H9 (cell line): ENCODE measurements around the gene TMEM167B. TPM values are rescaled to one million over a fixed set of nuclear protein-coding genes. Genes with fewer than 3 reads are reported as not detected.

Source experiments
- DNase-seq: peaks from one replicate; pipeline ENCODE4 v3.0.0-alpha.2; 2017
- H2AFZ ChIP-seq: one replicate; pipeline ENCODE4 v1.6.1; 2013; ENCODE audit warnings: mild to moderate bottlenecking, low read length, control low read depth, moderate library complexity
- H2AK5ac ChIP-seq: 2 replicates; pipeline ENCODE4 v1.6.1; 2013; ENCODE audit warnings: low read length, control low read depth, mixed read lengths; ENCODE audit not compliant: insufficient read length
- H2BK120ac ChIP-seq: one replicate; pipeline ENCODE4 v1.6.1; 2013; ENCODE audit warnings: low read depth, mild to moderate bottlenecking, low read length, control low read depth, inconsistent platforms; ENCODE audit not compliant: poor library complexity, severe bottlenecking
- H2BK12ac ChIP-seq: 2 replicates; pipeline ENCODE4 v1.6.1; 2013; ENCODE audit warnings: low read length, control low read depth, mixed read lengths, low read depth; ENCODE audit not compliant: insufficient read length
- H2BK15ac ChIP-seq: 2 replicates; pipeline ENCODE4 v1.6.1; 2013; ENCODE audit warnings: low read depth, low read length, control low read depth
- H2BK20ac ChIP-seq: one replicate; pipeline ENCODE4 v1.6.1; 2013; ENCODE audit warnings: low read depth, mild to moderate bottlenecking, low read length, control low read depth, inconsistent platforms; ENCODE audit not compliant: poor library complexity, severe bottlenecking
- H2BK5ac ChIP-seq: 2 replicates; pipeline ENCODE4 v1.6.1; 2013; ENCODE audit warnings: low read length, control low read depth, mixed read lengths; ENCODE audit not compliant: insufficient read length
- H3K14ac ChIP-seq: 2 replicates; pipeline ENCODE4 v1.6.1; 2013; ENCODE audit warnings: low read length, control low read depth; ENCODE audit not compliant: insufficient read depth
- H3K18ac ChIP-seq: 2 replicates; pipeline ENCODE4 v1.6.1; 2013; ENCODE audit warnings: low read depth, mild to moderate bottlenecking, mixed read lengths, low read length, control low read depth; ENCODE audit not compliant: insufficient read length
- H3K23ac ChIP-seq: 2 replicates; pipeline ENCODE4 v1.6.1; 2013; ENCODE audit warnings: low read length, control low read depth, mixed read lengths, low read depth; ENCODE audit not compliant: insufficient read length
- H3K23me2 ChIP-seq: 2 replicates; pipeline ENCODE4 v1.6.1; 2013; ENCODE audit warnings: low read depth, mild to moderate bottlenecking, mixed read lengths, low read length, control low read depth; ENCODE audit not compliant: insufficient read length, poor library complexity, severe bottlenecking
- H3K27ac ChIP-seq: 2 replicates; pipeline ENCODE4 v1.5.1; 2013; ENCODE audit warnings: low read length, control low read depth, mixed read lengths, low read depth; ENCODE audit not compliant: insufficient read length
- H3K27me3 ChIP-seq: 2 replicates; pipeline ENCODE4 v1.6.1; 2013; ENCODE audit warnings: low read length, control low read depth, inconsistent platforms; ENCODE audit not compliant: insufficient read depth
- H3K4ac ChIP-seq: 2 replicates; pipeline ENCODE4 v1.6.1; 2013; ENCODE audit warnings: low read depth, mild to moderate bottlenecking, control low read depth, inconsistent platforms, low read length, moderate library complexity
- H3K4me1 ChIP-seq: 2 replicates; pipeline ENCODE4 v1.6.1; 2013; ENCODE audit warnings: low read length, control low read depth, inconsistent platforms; ENCODE audit not compliant: insufficient read depth
- H3K4me2 ChIP-seq: 2 replicates; pipeline ENCODE4 v1.6.1; 2013; ENCODE audit warnings: low read length, control low read depth, mixed read lengths; ENCODE audit not compliant: insufficient read length, insufficient read depth
- H3K56ac ChIP-seq: 2 replicates; pipeline ENCODE4 v1.6.1; 2013; ENCODE audit warnings: low read depth, mild to moderate bottlenecking, mixed read lengths, low read length, control low read depth; ENCODE audit not compliant: insufficient read length
- H3K79me1 ChIP-seq: 2 replicates; pipeline ENCODE4 v1.6.1; 2013; ENCODE audit warnings: low read depth, mild to moderate bottlenecking, moderate library complexity, low read length, control low read depth, inconsistent platforms; ENCODE audit not compliant: insufficient read depth, poor library complexity, severe bottlenecking
- H3K79me2 ChIP-seq: 2 replicates; pipeline ENCODE4 v1.6.1; 2013; ENCODE audit warnings: low read length, control low read depth, inconsistent platforms; ENCODE audit not compliant: insufficient read depth
- H3K9ac ChIP-seq: 2 replicates; pipeline ENCODE4 v1.6.1; 2013; ENCODE audit warnings: low read length, control low read depth, mixed read lengths; ENCODE audit not compliant: insufficient read length; ENCODE audit errors: extremely low read depth
- H3K9me3 ChIP-seq: one replicate; pipeline ENCODE4 v1.6.1; 2013; ENCODE audit warnings: low read depth, low read length, inconsistent platforms; ENCODE audit not compliant: control insufficient read depth
- H3T11ph ChIP-seq: one replicate; pipeline ENCODE4 v1.6.1; 2013; ENCODE audit warnings: mild to moderate bottlenecking, low read length, control low read depth, inconsistent platforms
- H4K20me1 ChIP-seq: one replicate; pipeline ENCODE4 v1.6.1; 2013; ENCODE audit not compliant: control insufficient read depth, insufficient read length, insufficient read depth
- H4K5ac ChIP-seq: 2 replicates; pipeline ENCODE4 v1.6.1; 2013; ENCODE audit warnings: low read depth, mild to moderate bottlenecking, mixed read lengths, low read length, control low read depth; ENCODE audit not compliant: insufficient read length
- H4K8ac ChIP-seq: replicated peaks from 2 replicates; pipeline ENCODE4 v1.6.1; 2013; ENCODE audit warnings: low read length, control low read depth, mixed read lengths, low read depth; ENCODE audit not compliant: insufficient read length
- H4K91ac ChIP-seq: 2 replicates; pipeline ENCODE4 v1.6.1; 2013; ENCODE audit warnings: low read depth, mild to moderate bottlenecking, moderate library complexity, mixed read lengths, low read length, control low read depth; ENCODE audit not compliant: insufficient read length
- H3K27ac Mint-ChIP-seq, 3 experiments: 2 replicates in 2 of 3; 3 replicates in 1 of 3; pipeline ENCODE4 v1.8.0; 2020 to 2021; ENCODE audit warnings: mixed read lengths in 3 of 3, mild to moderate bottlenecking in 1 of 3, moderate library complexity in 1 of 3
- H3K27me3 Mint-ChIP-seq: 2 replicates; pipeline ENCODE4 v1.8.0; 2021; ENCODE audit warnings: low read depth, mild to moderate bottlenecking, moderate library complexity, mixed read lengths
- H3K36me3 Mint-ChIP-seq, 3 experiments: 2 replicates in 2 of 3; 3 replicates in 1 of 3; pipeline ENCODE4 v1.8.0; 2020 to 2021; ENCODE audit warnings: low read depth in 3 of 3, mixed read lengths in 3 of 3; ENCODE audit not compliant: insufficient read depth in 1 of 3
- H3K4me1 Mint-ChIP-seq, 2 experiments: 2 replicates each; pipeline ENCODE4 v1.8.0; 2020; ENCODE audit warnings: mixed read lengths in 2 of 2
- H3K4me3 Mint-ChIP-seq, 2 experiments: 2 replicates in 1 of 2; 3 replicates in 1 of 2; pipeline ENCODE4 v1.8.0; 2020 to 2021; ENCODE audit warnings: mild to moderate bottlenecking in 2 of 2, mixed read lengths in 2 of 2, moderate library complexity in 1 of 2
- H3K9me3 Mint-ChIP-seq, 2 experiments: 2 replicates in 1 of 2; 3 replicates in 1 of 2; pipeline ENCODE4 v1.8.0; 2020; ENCODE audit warnings: mild to moderate bottlenecking in 2 of 2, mixed read lengths in 2 of 2, moderate library complexity in 1 of 2
- WGBS: extraction: QIAGEN DNeasy Blood & Tissue Kit; methylation state at CpG from one replicate; pipeline ENCODE4 v1.1.7; 2013; ENCODE audit warnings: missing lambda C conversion rate, low lambda C conversion rate, mixed read lengths; ENCODE audit not compliant: insufficient read length; ENCODE audit errors: extremely low coverage; 5-methylcytosine and 5-hydroxymethylcytosine counted together
- total RNA-seq: library from RNA; stranded (reverse); gene quantifications from 2 replicates; pipeline ENCODE4 v1.2.1, GENCODE V29; 2021
- TF ChIP-seq, protein P1 (sequence below): fragments of 200-600 bp; sonication (generic); conservative IDR thresholded peaks from 3 replicates; pipeline ENCODE4 v1.8.0; 2021; ENCODE audit warnings: antibody characterized with exemption, mild to moderate bottlenecking

TMEM167B gene
- total RNA-seq, 1 experiment from 2014 or later: 13.9 TPM

DNA sequence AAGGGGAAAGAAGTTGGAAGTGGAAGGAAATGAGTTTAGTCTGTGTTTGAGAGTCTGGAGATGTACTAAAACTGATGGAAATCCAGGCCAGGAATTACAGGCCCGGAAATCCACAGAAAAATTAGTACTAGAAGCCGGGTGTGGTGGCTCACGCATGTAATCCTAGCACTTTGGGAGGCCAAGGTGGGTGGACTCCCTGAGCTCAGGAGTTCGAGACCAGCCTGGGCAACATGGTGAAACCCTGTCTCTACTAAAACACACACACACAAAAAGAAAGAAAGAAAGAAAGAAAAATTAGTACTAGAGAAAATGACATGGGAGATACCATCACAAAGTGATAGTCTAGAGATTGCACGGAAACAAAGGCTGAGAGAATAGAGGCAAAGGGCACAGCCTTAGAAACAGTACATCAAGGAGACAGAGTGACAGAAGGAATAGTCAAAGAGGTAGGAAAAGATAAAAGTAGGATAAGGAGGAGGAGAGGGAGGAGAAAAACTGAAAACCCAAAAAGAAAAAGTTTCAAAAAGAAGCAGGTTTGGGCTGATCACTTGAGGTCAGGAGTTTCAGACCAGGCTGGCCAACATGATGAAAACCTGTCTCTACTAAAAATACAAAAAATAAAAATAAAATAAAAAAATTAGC is 10.0 kb upstream of the TMEM167B start:
- Histone ChIP-seq H3K14ac (no peak overlapping the region), H3K9ac (no peak overlapping the region), H4K91ac (no peak overlapping the region), H4K20me1 (no peaks in the 10 kb centered on the region), H3K23ac (no peak overlapping the region), H3K56ac (no peak overlapping the region), H2BK5ac (no peak overlapping the region), H2BK120ac (no peak overlapping the region), H3K27ac (no peak overlapping the region), H4K5ac (no peak overlapping the region), H3K79me1 (no peaks in the 10 kb centered on the region), H3K23me2 (no peaks in the 10 kb centered on the region), H2BK15ac (no peak overlapping the region), H3K18ac (no peak overlapping the region), H3K4me2 (no peak overlapping the region), H2AFZ (no peak overlapping the region), H3K9me3 (no peaks in the 10 kb centered on the region), H4K8ac (no peak overlapping the region), H3T11ph (no peak overlapping the region), H3K79me2 (no peaks in the 10 kb centered on the region; the same call in 1 of the 2 replicates), H2BK12ac (no peak overlapping the region), H3K27me3 (no peaks in the 10 kb centered on the region), H2AK5ac (no peak overlapping the region), H2BK20ac (no peak overlapping the region), H3K4ac (no peak overlapping the region), H3K4me1 (peaks cover 2% of the 10 kb centered on the region; the same call in 1 of the 2 replicates)
- Mint-ChIP-seq H3K4me3 (no peak overlapping the region), H3K4me1 (peaks cover 24 to 25% of the 10 kb centered on the region in 2 experiments), H3K27me3 (no peaks in the 10 kb centered on the region), H3K9me3 (peaks cover 0 to 3% of the 10 kb centered on the region in 2 experiments; a peak in 1 of 5 replicates), H3K27ac (peak overlapping the region; percentile 13 to 65 (median 16); a peak in 3 of 7 replicates), H3K36me3 (peaks cover 0 to 2% (median 1%) of the 10 kb centered on the region in 3 experiments; a peak in 2 of 7 replicates)
- no peak for DNase-seq
- no CpG with 5 or more reads among the region's 5 CpGs for WGBS
- TF ChIP-seq, protein P1, sequence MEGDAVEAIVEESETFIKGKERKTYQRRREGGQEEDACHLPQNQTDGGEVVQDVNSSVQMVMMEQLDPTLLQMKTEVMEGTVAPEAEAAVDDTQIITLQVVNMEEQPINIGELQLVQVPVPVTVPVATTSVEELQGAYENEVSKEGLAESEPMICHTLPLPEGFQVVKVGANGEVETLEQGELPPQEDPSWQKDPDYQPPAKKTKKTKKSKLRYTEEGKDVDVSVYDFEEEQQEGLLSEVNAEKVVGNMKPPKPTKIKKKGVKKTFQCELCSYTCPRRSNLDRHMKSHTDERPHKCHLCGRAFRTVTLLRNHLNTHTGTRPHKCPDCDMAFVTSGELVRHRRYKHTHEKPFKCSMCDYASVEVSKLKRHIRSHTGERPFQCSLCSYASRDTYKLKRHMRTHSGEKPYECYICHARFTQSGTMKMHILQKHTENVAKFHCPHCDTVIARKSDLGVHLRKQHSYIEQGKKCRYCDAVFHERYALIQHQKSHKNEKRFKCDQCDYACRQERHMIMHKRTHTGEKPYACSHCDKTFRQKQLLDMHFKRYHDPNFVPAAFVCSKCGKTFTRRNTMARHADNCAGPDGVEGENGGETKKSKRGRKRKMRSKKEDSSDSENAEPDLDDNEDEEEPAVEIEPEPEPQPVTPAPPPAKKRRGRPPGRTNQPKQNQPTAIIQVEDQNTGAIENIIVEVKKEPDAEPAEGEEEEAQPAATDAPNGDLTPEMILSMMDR: no peak
